Parathyroid adenoma (tissue), 2 donors: Measurements from ENCODE around the gene SMIM13.

ENCODE experiments used
- H2AFZ ChIP-seq: fragments of 300-600 bp; sonication (generic); one replicate; pipeline ENCODE4 v1.7.0; 2017; ENCODE audit warnings: antibody characterized with exemption, mild to moderate bottlenecking
- H3K27ac ChIP-seq: fragments of 300-600 bp; sonication (generic); one replicate; pipeline ENCODE4 v1.7.0; 2017
- H3K27me3 ChIP-seq: fragments of 300-600 bp; sonication (generic); one replicate; pipeline ENCODE4 v1.7.0; 2017; ENCODE audit warnings: low read length; ENCODE audit not compliant: control insufficient read depth, insufficient read depth
- H3K36me3 ChIP-seq: fragments of 300-600 bp; sonication (generic); one replicate; pipeline ENCODE4 v1.7.0; 2017; ENCODE audit warnings: low read length; ENCODE audit not compliant: control insufficient read depth, insufficient read depth
- H3K4me1 ChIP-seq: fragments of 300-600 bp; sonication (generic); one replicate; pipeline ENCODE4 v1.7.0; 2017; ENCODE audit warnings: control low read depth
- H3K4me2 ChIP-seq: fragments of 300-600 bp; sonication (generic); one replicate; pipeline ENCODE4 v1.7.0; 2017; ENCODE audit warnings: low read length
- H3K4me3 ChIP-seq: fragments of 300-600 bp; sonication (generic); one replicate; pipeline ENCODE4 v1.7.0; 2017; ENCODE audit warnings: low read depth, low read length
- H3K79me2 ChIP-seq: fragments of 300-600 bp; sonication (generic); one replicate; pipeline ENCODE4 v1.7.0; 2017; ENCODE audit warnings: control low read depth
- H3K9ac ChIP-seq: fragments of 300-600 bp; sonication (generic); one replicate; pipeline ENCODE4 v1.7.0; 2017; ENCODE audit warnings: mild to moderate bottlenecking
- H3K9me3 ChIP-seq: fragments of 300-600 bp; sonication (generic); one replicate; pipeline ENCODE4 v1.7.0; 2017; ENCODE audit warnings: low read length; ENCODE audit not compliant: control insufficient read depth
- CTCF ChIP-seq: fragments of 300-600 bp; sonication (generic); IDR thresholded peaks from one replicate; pipeline ENCODE4 v1.7.0; 2017; ENCODE audit warnings: antibody characterized with exemption, mild to moderate bottlenecking
- donor health status: primary hyperparathyroidism.

The SMIM13 gene

GRCh38 chr6:11123978-11124377 lies 30.3 kb downstream of the SMIM13 start:
- peaks cover 42% of the 10 kb centered on the region for H3K79me2 ChIP-seq
- H3K4me2 ChIP-seq = no peak overlapping the region
- no peaks in the 10 kb centered on the region for H3K36me3 ChIP-seq
- no peaks in the 10 kb centered on the region for H3K27me3 ChIP-seq
- no peak overlapping the region for H3K9ac ChIP-seq
- H3K9me3 ChIP-seq = no peaks in the 10 kb centered on the region
- peaks cover 37% of the 10 kb centered on the region for H3K4me1 ChIP-seq
- H3K27ac ChIP-seq = no peak overlapping the region
- H3K4me3 ChIP-seq = no peak overlapping the region
- no peak overlapping the region for H2AFZ ChIP-seq
- TF ChIP-seq CTCF = no peak

GRCh38 chr6:11126876-11127275 lies 33.2 kb downstream of the SMIM13 start:
- H3K36me3 ChIP-seq = no peaks in the 10 kb centered on the region
- no peaks in the 10 kb centered on the region for H3K9me3 ChIP-seq
- no peak overlapping the region for H3K9ac ChIP-seq
- H3K4me3 ChIP-seq = no peak overlapping the region
- H3K79me2 ChIP-seq = peaks cover 43% of the 10 kb centered on the region
- peaks cover 22% of the 10 kb centered on the region for H3K4me1 ChIP-seq
- TF ChIP-seq CTCF = no peak
- no peak overlapping the region for H3K27ac ChIP-seq
- H3K4me2 ChIP-seq = no peak overlapping the region
- no peaks in the 10 kb centered on the region for H3K27me3 ChIP-seq
- H2AFZ ChIP-seq = no peak overlapping the region

- H3K36me3 ChIP-seq = no peaks in the 10 kb centered on the region
- no peak overlapping the region for H3K9ac ChIP-seq
- no peak overlapping the region for H3K27ac ChIP-seq
- peaks cover 38% of the 10 kb centered on the region for H3K79me2 ChIP-seq
- H2AFZ ChIP-seq = no peak overlapping the region
- H3K4me1 ChIP-seq = peaks cover 15% of the 10 kb centered on the region
- no peak for TF ChIP-seq CTCF
- no peak overlapping the region for H3K4me3 ChIP-seq
- H3K4me2 ChIP-seq = no peak overlapping the region
- H3K9me3 ChIP-seq = no peaks in the 10 kb centered on the region
- H3K27me3 ChIP-seq = no peaks in the 10 kb centered on the region
These were observed 35.0 kb downstream of the SMIM13 start for GRCh38 chr6:11128608-11129007.

GRCh38 chr6:11129908-11130565 lies 36.4 kb downstream of the SMIM13 start:
- no peak overlapping the region for H3K4me3 ChIP-seq
- no peaks in the 10 kb centered on the region for H3K36me3 ChIP-seq
- TF ChIP-seq CTCF = no peak
- no peak overlapping the region for H3K4me2 ChIP-seq
- H3K79me2 ChIP-seq = peaks cover 30% of the 10 kb centered on the region
- H3K4me1 ChIP-seq = peaks cover 12% of the 10 kb centered on the region
- no peak overlapping the region for H3K9ac ChIP-seq
- H3K27me3 ChIP-seq = no peaks in the 10 kb centered on the region
- H2AFZ ChIP-seq = no peak overlapping the region
- H3K9me3 ChIP-seq = no peaks in the 10 kb centered on the region
- H3K27ac ChIP-seq = no peak overlapping the region

- Histone ChIP-seq H3K27ac (no peak overlapping the region), H3K4me3 (no peak overlapping the region), H3K36me3 (no peaks in the 10 kb centered on the region), H3K4me1 (peaks cover 12% of the 10 kb centered on the region), H2AFZ (no peak overlapping the region), H3K79me2 (peaks cover 26% of the 10 kb centered on the region), H3K4me2 (no peak overlapping the region), H3K9ac (no peak overlapping the region), H3K27me3 (no peaks in the 10 kb centered on the region), H3K9me3 (no peaks in the 10 kb centered on the region)
- TF ChIP-seq CTCF = no peak
These were observed 37.0 kb downstream of the SMIM13 start for GRCh38 chr6:11130605-11131004.
